SK-N-SH treated with all-trans-retinoic acid at 6 μM for 48 hours (cell line): ENCODE results near the gene QSER1.

Experiments
- ARNTL ChIP-seq: fragments of 450-650 bp; formaldehyde crosslinking; IDR thresholded peaks from 2 replicates; pipeline ENCODE4 v1.5.0; 2020; ENCODE audit warnings: low read depth, mild to moderate bottlenecking, moderate library complexity, borderline replicate concordance
- BACH2 ChIP-seq: fragments of 250-450 bp; sonication (Bioruptor Pico); IDR thresholded peaks from 2 replicates; pipeline ENCODE4 v1.9.0; 2021; ENCODE audit warnings: mild to moderate bottlenecking, borderline replicate concordance
- CSDC2 ChIP-seq: fragments of 250-450 bp; sonication (Bioruptor Pico); IDR thresholded peaks from 2 replicates; pipeline ENCODE4 v1.5.0; 2020; ENCODE audit warnings: mild to moderate bottlenecking, moderate library complexity
- GLIS3 ChIP-seq: fragments of 250-450 bp; sonication (Bioruptor Pico); IDR thresholded peaks from 2 replicates; pipeline ENCODE4 v1.5.0; 2020; ENCODE audit warnings: mild to moderate bottlenecking, moderate library complexity
- PPARA ChIP-seq: fragments of 250-450 bp; sonication (Bioruptor Pico); IDR thresholded peaks from 2 replicates; pipeline ENCODE4 v1.5.0; 2020; ENCODE audit warnings: mild to moderate bottlenecking, borderline replicate concordance
- RARB ChIP-seq: fragments of 250-450 bp; sonication (Bioruptor Pico); IDR thresholded peaks from 2 replicates; pipeline ENCODE4 v1.8.0; 2021; ENCODE audit warnings: mild to moderate bottlenecking, moderate library complexity
- SNAI2 ChIP-seq: fragments of 250-450 bp; sonication (Bioruptor Pico); IDR thresholded peaks from 2 replicates; pipeline ENCODE4 v1.5.0; 2020; ENCODE audit warnings: mild to moderate bottlenecking, moderate library complexity
- ZFP3 ChIP-seq: fragments of 250-450 bp; sonication (Bioruptor Pico); IDR thresholded peaks from 2 replicates; pipeline ENCODE4 v1.5.0; 2020; ENCODE audit warnings: mild to moderate bottlenecking, moderate library complexity
- ZNF70 ChIP-seq: fragments of 450-650 bp; formaldehyde crosslinking; IDR thresholded peaks from 2 replicates; pipeline ENCODE4 v1.5.0; 2020; ENCODE audit warnings: mild to moderate bottlenecking, moderate library complexity
- TF ChIP-seq, protein P1 (sequence below): fragments of 250-450 bp; sonication (Bioruptor Pico); IDR thresholded peaks from 2 replicates; pipeline ENCODE4 v1.8.0; 2020; ENCODE audit warnings: mild to moderate bottlenecking, moderate library complexity, borderline replicate concordance
- TF ChIP-seq, protein P2 (sequence below): fragments of 250-450 bp; sonication (Bioruptor Pico); IDR thresholded peaks from 2 replicates; pipeline ENCODE4 v1.5.1; 2020; ENCODE audit warnings: low read depth, mild to moderate bottlenecking, moderate library complexity
- TF ChIP-seq, protein P3 (sequence below): fragments of 250-450 bp; sonication (Bioruptor Pico); IDR thresholded peaks from 2 replicates; pipeline ENCODE4 v1.8.0; 2021; ENCODE audit warnings: low read depth, mild to moderate bottlenecking, moderate library complexity, borderline replicate concordance

DNA sequence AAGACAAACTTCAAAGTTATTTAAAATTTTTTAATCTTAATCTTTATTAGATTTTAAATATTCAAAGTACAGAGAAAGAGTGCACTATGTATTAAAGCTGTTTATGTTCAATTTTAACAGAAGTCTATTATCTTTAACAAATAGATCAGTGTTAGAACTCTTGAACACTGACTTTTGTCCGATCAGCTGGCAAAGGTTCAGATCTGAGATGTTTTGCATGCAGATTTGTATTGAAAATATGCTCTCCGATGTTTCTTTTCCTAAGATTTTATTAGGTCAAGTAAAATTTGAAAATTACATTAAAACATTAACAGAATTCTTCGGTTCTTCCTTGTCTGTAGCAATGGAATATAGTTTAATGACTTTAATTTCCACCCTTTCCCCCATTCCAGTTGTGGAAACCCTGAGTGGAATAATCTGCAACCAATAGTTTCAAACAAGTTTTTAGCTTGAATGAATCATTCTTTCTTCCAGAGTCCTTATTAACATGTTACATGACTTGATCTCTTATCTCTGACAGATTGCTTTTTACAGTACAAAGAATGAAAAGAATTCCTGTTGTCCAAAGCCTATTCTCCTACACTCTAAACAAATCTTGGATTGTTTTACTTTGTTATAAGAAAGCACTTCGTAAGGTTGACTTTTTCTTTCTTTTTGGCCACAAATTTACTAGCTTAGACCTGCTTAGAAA lies 135.4 kb downstream of the QSER1 start:
- TF ChIP-seq BACH2 (CRISPR knock-in tag) (no peak), GLIS3 (CRISPR knock-in tag) (no peak), ZFP3 (CRISPR knock-in tag) (no peak), RARB (CRISPR knock-in tag) (no peak), ARNTL (no peak), PPARA (CRISPR knock-in tag) (no peak), SNAI2 (no peak), CSDC2 (CRISPR knock-in tag) (no peak), ZNF70 (CRISPR knock-in tag) (no peak)
- TF ChIP-seq, protein P1, sequence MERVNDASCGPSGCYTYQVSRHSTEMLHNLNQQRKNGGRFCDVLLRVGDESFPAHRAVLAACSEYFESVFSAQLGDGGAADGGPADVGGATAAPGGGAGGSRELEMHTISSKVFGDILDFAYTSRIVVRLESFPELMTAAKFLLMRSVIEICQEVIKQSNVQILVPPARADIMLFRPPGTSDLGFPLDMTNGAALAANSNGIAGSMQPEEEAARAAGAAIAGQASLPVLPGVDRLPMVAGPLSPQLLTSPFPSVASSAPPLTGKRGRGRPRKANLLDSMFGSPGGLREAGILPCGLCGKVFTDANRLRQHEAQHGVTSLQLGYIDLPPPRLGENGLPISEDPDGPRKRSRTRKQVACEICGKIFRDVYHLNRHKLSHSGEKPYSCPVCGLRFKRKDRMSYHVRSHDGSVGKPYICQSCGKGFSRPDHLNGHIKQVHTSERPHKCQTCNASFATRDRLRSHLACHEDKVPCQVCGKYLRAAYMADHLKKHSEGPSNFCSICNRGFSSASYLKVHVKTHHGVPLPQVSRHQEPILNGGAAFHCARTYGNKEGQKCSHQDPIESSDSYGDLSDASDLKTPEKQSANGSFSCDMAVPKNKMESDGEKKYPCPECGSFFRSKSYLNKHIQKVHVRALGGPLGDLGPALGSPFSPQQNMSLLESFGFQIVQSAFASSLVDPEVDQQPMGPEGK (CRISPR knock-in tag), result no peak
- TF ChIP-seq, protein P2, sequence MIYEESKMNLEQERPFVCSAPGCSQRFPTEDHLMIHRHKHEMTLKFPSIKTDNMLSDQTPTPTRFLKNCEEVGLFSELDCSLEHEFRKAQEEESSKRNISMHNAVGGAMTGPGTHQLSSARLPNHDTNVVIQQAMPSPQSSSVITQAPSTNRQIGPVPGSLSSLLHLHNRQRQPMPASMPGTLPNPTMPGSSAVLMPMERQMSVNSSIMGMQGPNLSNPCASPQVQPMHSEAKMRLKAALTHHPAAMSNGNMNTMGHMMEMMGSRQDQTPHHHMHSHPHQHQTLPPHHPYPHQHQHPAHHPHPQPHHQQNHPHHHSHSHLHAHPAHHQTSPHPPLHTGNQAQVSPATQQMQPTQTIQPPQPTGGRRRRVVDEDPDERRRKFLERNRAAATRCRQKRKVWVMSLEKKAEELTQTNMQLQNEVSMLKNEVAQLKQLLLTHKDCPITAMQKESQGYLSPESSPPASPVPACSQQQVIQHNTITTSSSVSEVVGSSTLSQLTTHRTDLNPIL (CRISPR knock-in tag), result no peak
- TF ChIP-seq, protein P3, sequence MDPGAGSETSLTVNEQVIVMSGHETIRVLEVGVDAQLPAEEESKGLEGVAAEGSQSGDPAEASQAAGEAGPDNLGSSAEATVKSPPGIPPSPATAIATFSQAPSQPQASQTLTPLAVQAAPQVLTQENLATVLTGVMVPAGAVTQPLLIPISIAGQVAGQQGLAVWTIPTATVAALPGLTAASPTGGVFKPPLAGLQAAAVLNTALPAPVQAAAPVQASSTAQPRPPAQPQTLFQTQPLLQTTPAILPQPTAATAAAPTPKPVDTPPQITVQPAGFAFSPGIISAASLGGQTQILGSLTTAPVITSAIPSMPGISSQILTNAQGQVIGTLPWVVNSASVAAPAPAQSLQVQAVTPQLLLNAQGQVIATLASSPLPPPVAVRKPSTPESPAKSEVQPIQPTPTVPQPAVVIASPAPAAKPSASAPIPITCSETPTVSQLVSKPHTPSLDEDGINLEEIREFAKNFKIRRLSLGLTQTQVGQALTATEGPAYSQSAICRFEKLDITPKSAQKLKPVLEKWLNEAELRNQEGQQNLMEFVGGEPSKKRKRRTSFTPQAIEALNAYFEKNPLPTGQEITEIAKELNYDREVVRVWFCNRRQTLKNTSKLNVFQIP (CRISPR knock-in tag), result no peak
